H9 (cell line): Measurements from ENCODE around the gene TMEM134. TPM values are rescaled to one million over a fixed set of nuclear protein-coding genes. Genes with fewer than 3 reads are reported as not detected.

Experiments used
- DNase-seq: peaks from one replicate; pipeline ENCODE4 v3.0.0-alpha.2; 2017
- H2AFZ ChIP-seq: one replicate; pipeline ENCODE4 v1.6.1; 2013; ENCODE audit warnings: mild to moderate bottlenecking, low read length, control low read depth, moderate library complexity
- H2AK5ac ChIP-seq: 2 replicates; pipeline ENCODE4 v1.6.1; 2013; ENCODE audit warnings: low read length, control low read depth, mixed read lengths; ENCODE audit not compliant: insufficient read length
- H2BK120ac ChIP-seq: one replicate; pipeline ENCODE4 v1.6.1; 2013; ENCODE audit warnings: low read depth, mild to moderate bottlenecking, low read length, control low read depth, inconsistent platforms; ENCODE audit not compliant: poor library complexity, severe bottlenecking
- H2BK12ac ChIP-seq: 2 replicates; pipeline ENCODE4 v1.6.1; 2013; ENCODE audit warnings: low read length, control low read depth, mixed read lengths, low read depth; ENCODE audit not compliant: insufficient read length
- H2BK15ac ChIP-seq: 2 replicates; pipeline ENCODE4 v1.6.1; 2013; ENCODE audit warnings: low read depth, low read length, control low read depth
- H2BK20ac ChIP-seq: one replicate; pipeline ENCODE4 v1.6.1; 2013; ENCODE audit warnings: low read depth, mild to moderate bottlenecking, low read length, control low read depth, inconsistent platforms; ENCODE audit not compliant: poor library complexity, severe bottlenecking
- H2BK5ac ChIP-seq: 2 replicates; pipeline ENCODE4 v1.6.1; 2013; ENCODE audit warnings: low read length, control low read depth, mixed read lengths; ENCODE audit not compliant: insufficient read length
- H3K14ac ChIP-seq: 2 replicates; pipeline ENCODE4 v1.6.1; 2013; ENCODE audit warnings: low read length, control low read depth; ENCODE audit not compliant: insufficient read depth
- H3K18ac ChIP-seq: 2 replicates; pipeline ENCODE4 v1.6.1; 2013; ENCODE audit warnings: low read depth, mild to moderate bottlenecking, mixed read lengths, low read length, control low read depth; ENCODE audit not compliant: insufficient read length
- H3K23ac ChIP-seq: 2 replicates; pipeline ENCODE4 v1.6.1; 2013; ENCODE audit warnings: low read length, control low read depth, mixed read lengths, low read depth; ENCODE audit not compliant: insufficient read length
- H3K23me2 ChIP-seq: 2 replicates; pipeline ENCODE4 v1.6.1; 2013; ENCODE audit warnings: low read depth, mild to moderate bottlenecking, mixed read lengths, low read length, control low read depth; ENCODE audit not compliant: insufficient read length, poor library complexity, severe bottlenecking
- H3K27ac ChIP-seq: 2 replicates; pipeline ENCODE4 v1.5.1; 2013; ENCODE audit warnings: low read length, control low read depth, mixed read lengths, low read depth; ENCODE audit not compliant: insufficient read length
- H3K27me3 ChIP-seq: 2 replicates; pipeline ENCODE4 v1.6.1; 2013; ENCODE audit warnings: low read length, control low read depth, inconsistent platforms; ENCODE audit not compliant: insufficient read depth
- H3K4ac ChIP-seq: 2 replicates; pipeline ENCODE4 v1.6.1; 2013; ENCODE audit warnings: low read depth, mild to moderate bottlenecking, control low read depth, inconsistent platforms, low read length, moderate library complexity
- H3K4me1 ChIP-seq: 2 replicates; pipeline ENCODE4 v1.6.1; 2013; ENCODE audit warnings: low read length, control low read depth, inconsistent platforms; ENCODE audit not compliant: insufficient read depth
- H3K4me2 ChIP-seq: 2 replicates; pipeline ENCODE4 v1.6.1; 2013; ENCODE audit warnings: low read length, control low read depth, mixed read lengths; ENCODE audit not compliant: insufficient read length, insufficient read depth
- H3K56ac ChIP-seq: 2 replicates; pipeline ENCODE4 v1.6.1; 2013; ENCODE audit warnings: low read depth, mild to moderate bottlenecking, mixed read lengths, low read length, control low read depth; ENCODE audit not compliant: insufficient read length
- H3K79me1 ChIP-seq: 2 replicates; pipeline ENCODE4 v1.6.1; 2013; ENCODE audit warnings: low read depth, mild to moderate bottlenecking, moderate library complexity, low read length, control low read depth, inconsistent platforms; ENCODE audit not compliant: insufficient read depth, poor library complexity, severe bottlenecking
- H3K79me2 ChIP-seq: 2 replicates; pipeline ENCODE4 v1.6.1; 2013; ENCODE audit warnings: low read length, control low read depth, inconsistent platforms; ENCODE audit not compliant: insufficient read depth
- H3K9ac ChIP-seq: 2 replicates; pipeline ENCODE4 v1.6.1; 2013; ENCODE audit warnings: low read length, control low read depth, mixed read lengths; ENCODE audit not compliant: insufficient read length; ENCODE audit errors: extremely low read depth
- H3K9me3 ChIP-seq: one replicate; pipeline ENCODE4 v1.6.1; 2013; ENCODE audit warnings: low read depth, low read length, inconsistent platforms; ENCODE audit not compliant: control insufficient read depth
- H3T11ph ChIP-seq: one replicate; pipeline ENCODE4 v1.6.1; 2013; ENCODE audit warnings: mild to moderate bottlenecking, low read length, control low read depth, inconsistent platforms
- H4K20me1 ChIP-seq: one replicate; pipeline ENCODE4 v1.6.1; 2013; ENCODE audit not compliant: control insufficient read depth, insufficient read length, insufficient read depth
- H4K5ac ChIP-seq: 2 replicates; pipeline ENCODE4 v1.6.1; 2013; ENCODE audit warnings: low read depth, mild to moderate bottlenecking, mixed read lengths, low read length, control low read depth; ENCODE audit not compliant: insufficient read length
- H4K8ac ChIP-seq: replicated peaks from 2 replicates; pipeline ENCODE4 v1.6.1; 2013; ENCODE audit warnings: low read length, control low read depth, mixed read lengths, low read depth; ENCODE audit not compliant: insufficient read length
- H4K91ac ChIP-seq: 2 replicates; pipeline ENCODE4 v1.6.1; 2013; ENCODE audit warnings: low read depth, mild to moderate bottlenecking, moderate library complexity, mixed read lengths, low read length, control low read depth; ENCODE audit not compliant: insufficient read length
- H3K27ac Mint-ChIP-seq, 3 experiments: 2 replicates in 2 of 3; 3 replicates in 1 of 3; pipeline ENCODE4 v1.8.0; 2020 to 2021; ENCODE audit warnings: mixed read lengths in 3 of 3, mild to moderate bottlenecking in 1 of 3, moderate library complexity in 1 of 3
- H3K27me3 Mint-ChIP-seq: 2 replicates; pipeline ENCODE4 v1.8.0; 2021; ENCODE audit warnings: low read depth, mild to moderate bottlenecking, moderate library complexity, mixed read lengths
- H3K36me3 Mint-ChIP-seq, 3 experiments: 2 replicates in 2 of 3; 3 replicates in 1 of 3; pipeline ENCODE4 v1.8.0; 2020 to 2021; ENCODE audit warnings: low read depth in 3 of 3, mixed read lengths in 3 of 3; ENCODE audit not compliant: insufficient read depth in 1 of 3
- H3K4me1 Mint-ChIP-seq, 2 experiments: 2 replicates each; pipeline ENCODE4 v1.8.0; 2020; ENCODE audit warnings: mixed read lengths in 2 of 2
- H3K4me3 Mint-ChIP-seq, 2 experiments: 2 replicates in 1 of 2; 3 replicates in 1 of 2; pipeline ENCODE4 v1.8.0; 2020 to 2021; ENCODE audit warnings: mild to moderate bottlenecking in 2 of 2, mixed read lengths in 2 of 2, moderate library complexity in 1 of 2
- H3K9me3 Mint-ChIP-seq, 2 experiments: 2 replicates in 1 of 2; 3 replicates in 1 of 2; pipeline ENCODE4 v1.8.0; 2020; ENCODE audit warnings: mild to moderate bottlenecking in 2 of 2, mixed read lengths in 2 of 2, moderate library complexity in 1 of 2
- CTCF ChIP-seq: fragments of 200-600 bp; sonication (generic); conservative IDR thresholded peaks from 3 replicates; pipeline ENCODE4 v1.8.0; 2021; ENCODE audit warnings: antibody characterized with exemption, mild to moderate bottlenecking
- WGBS: extraction: QIAGEN DNeasy Blood & Tissue Kit; methylation state at CpG from one replicate; pipeline ENCODE4 v1.1.7; 2013; ENCODE audit warnings: missing lambda C conversion rate, low lambda C conversion rate, mixed read lengths; ENCODE audit not compliant: insufficient read length; ENCODE audit errors: extremely low coverage; 5-methylcytosine and 5-hydroxymethylcytosine counted together
- total RNA-seq: library from RNA; stranded (reverse); gene quantifications from 2 replicates; pipeline ENCODE4 v1.2.1, GENCODE V29; 2021

Gene TMEM134
- total RNA-seq, 1 experiment from 2014 or later, result 53.6 TPM

- no peak overlapping the region for H2BK20ac ChIP-seq
- no CpG with 5 or more reads among the region's 10 CpGs for WGBS
- H3K79me1 ChIP-seq, result no peaks in the 10 kb centered on the region
- no peaks in the 10 kb centered on the region for H3K23me2 ChIP-seq
- no peak overlapping the region for H2BK12ac ChIP-seq
- no peaks in the 10 kb centered on the region for H3K4me1 ChIP-seq
- no peak overlapping the region for H3K23ac ChIP-seq
- no peaks in the 10 kb centered on the region for H4K20me1 ChIP-seq
- no peaks in the 10 kb centered on the region for H3K36me3 Mint-ChIP-seq
- H4K91ac ChIP-seq, result no peak overlapping the region
- H3K9me3 Mint-ChIP-seq, result no peaks in the 10 kb centered on the region
- no peaks in the 10 kb centered on the region for H3K27me3 ChIP-seq
- H2BK15ac ChIP-seq, result no peak overlapping the region
- H4K5ac ChIP-seq, result no peak overlapping the region
- H2AFZ ChIP-seq, result no peak overlapping the region
- H3K14ac ChIP-seq, result no peak overlapping the region
- H3K9me3 ChIP-seq, result no peaks in the 10 kb centered on the region
- no peak overlapping the region for H3K18ac ChIP-seq
- H3K27ac ChIP-seq, result no peak overlapping the region
- no peak overlapping the region for H3K9ac ChIP-seq
- H3T11ph ChIP-seq, result no peak overlapping the region
- H4K8ac ChIP-seq, result no peak overlapping the region
- H2AK5ac ChIP-seq, result no peak overlapping the region
- no peak overlapping the region for H3K4me3 Mint-ChIP-seq
- H3K4ac ChIP-seq, result no peak overlapping the region
- H3K4me2 ChIP-seq, result no peak overlapping the region
- H2BK5ac ChIP-seq, result no peak overlapping the region
- H2BK120ac ChIP-seq, result no peak overlapping the region
- no peak for TF ChIP-seq CTCF
- H3K4me1 Mint-ChIP-seq, result no peaks in the 10 kb centered on the region
- 0 out of 7 replicates have a peak overlapping the region, but pooled peaks of 1 of the 3 experiments have one; percentile 44 for H3K27ac Mint-ChIP-seq
- H3K79me2 ChIP-seq, result no peaks in the 10 kb centered on the region
- DNase-seq, result no peak
- no peak overlapping the region for H3K56ac ChIP-seq
- H3K27me3 Mint-ChIP-seq, result peaks cover 37% of the 10 kb centered on the region
Observed at GRCh38 chr11:67517784-67518552, 48.9 kb upstream of the TMEM134 start.
